Endothelial cell of umbilical vein (primary cell): ENCODE measurements around the gene PHC2. TPM values are rescaled to one million over a fixed set of nuclear protein-coding genes. Genes with fewer than 3 reads are reported as not detected.

Experiments used
- BruUV-seq: library from RNA; stranded (reverse); fragments of 400-500 nt; replicated peaks from 2 replicates; lab custom pipeline; 2021; lab: Mats Ljungman, UMichigan
- CTCF ChIA-PET: fragments of 300-600, 350-600 bp; sonication (Branson Sonifier 250); formaldehyde crosslinking; loops from one replicate; lab custom pipeline; 2021; ENCODE audit warnings: antibody characterized with exemption, inconsistent platforms; lab: Charles Lee
- POLR2A ChIA-PET: fragments of 300-600, 350-600 bp; sonication (Branson Sonifier 250); formaldehyde crosslinking; loops from one replicate; lab custom pipeline; 2021; ENCODE audit warnings: antibody characterized with exemption, inconsistent platforms; lab: Charles Lee
- DNase-seq: peaks from one replicate; pipeline ENCODE4 v3.0.0-alpha.2; 2011; ENCODE audit warnings: low read depth, low spot score
- FAIRE-seq: peaks from 2 replicates; lab custom pipeline; 2011; peaks lifted over from hg19 to GRCh38; lab: Jason Lieb, UNC
- H2AFZ ChIP-seq: 2 replicates; pipeline ENCODE4 v1.6.0; 2012; ENCODE audit warnings: low read depth, low read length, control low read depth, inconsistent platforms
- H3K27ac ChIP-seq: 2 replicates; pipeline ENCODE4 v1.5.1; 2011; ENCODE audit warnings: low read depth, mild to moderate bottlenecking, control low read depth, low read length, moderate library complexity; ENCODE audit not compliant: insufficient read depth
- H3K27me3 ChIP-seq, 2 experiments: 2 replicates each; pipeline versions ENCODE4 v1.6.0 to v1.6.1; 2011; ENCODE audit warnings: low read length in 2 of 2, mixed read lengths in 1 of 2; ENCODE audit not compliant: control insufficient read depth in 2 of 2, insufficient read depth in 2 of 2
- H3K36me3 ChIP-seq, 2 experiments: 2 replicates in 1 of 2; 3 replicates in 1 of 2; pipeline ENCODE4 v1.5.1; 2011; ENCODE audit warnings: low read length in 2 of 2, mild to moderate bottlenecking in 1 of 2, moderate library complexity in 1 of 2; ENCODE audit not compliant: control insufficient read depth in 2 of 2, insufficient read depth in 2 of 2; ENCODE audit errors: extremely low read depth in 1 of 2
- H3K4me1 ChIP-seq: 3 replicates; pipeline ENCODE4 v1.5.1; 2011; ENCODE audit warnings: mild to moderate bottlenecking, low read length; ENCODE audit not compliant: control insufficient read depth, insufficient read depth; ENCODE audit errors: extremely low read depth
- H3K4me2 ChIP-seq: 2 replicates; pipeline ENCODE4 v1.6.1; 2011; ENCODE audit warnings: low read length, control low read depth, mixed read lengths; ENCODE audit not compliant: insufficient read depth
- H3K4me3 ChIP-seq, 3 experiments: fragments of 200-600 bp in 1 of 3; sonication (generic), shearing (Covaris generic) in 1 of 3; replicated peaks in 1 of 3; 2 replicates each; pipeline ENCODE4 v1.5.1; 2011 to 2016; ENCODE audit warnings: control low read depth in 3 of 3, low read length in 3 of 3, mild to moderate bottlenecking in 2 of 3, inconsistent platforms in 1 of 3, low read depth in 1 of 3, moderate library complexity in 1 of 3; ENCODE audit not compliant: insufficient read depth in 1 of 3
- H3K79me2 ChIP-seq: 2 replicates; pipeline ENCODE4 v1.6.0; 2012; ENCODE audit warnings: low read length, inconsistent platforms; ENCODE audit not compliant: control insufficient read depth, insufficient read depth
- H3K9ac ChIP-seq: replicated peaks from 2 replicates; pipeline ENCODE3; 2011; ENCODE audit warnings: low read length, control low read depth; ENCODE audit not compliant: insufficient read depth; ENCODE audit errors: extremely low read depth
- H3K9me1 ChIP-seq: replicated peaks from 3 replicates; pipeline ENCODE4 v1.6.0; 2011; ENCODE audit warnings: mild to moderate bottlenecking, low read length; ENCODE audit not compliant: control insufficient read depth, insufficient read depth; ENCODE audit errors: extremely low read depth
- H3K9me3 ChIP-seq: replicated peaks from 2 replicates; pipeline ENCODE4 v1.5.1; 2012; ENCODE audit warnings: low read length, inconsistent platforms; ENCODE audit not compliant: control insufficient read depth, insufficient read depth
- H4K20me1 ChIP-seq: replicated peaks from 2 replicates; pipeline ENCODE3; 2011; ENCODE audit warnings: mild to moderate bottlenecking, low read length; ENCODE audit not compliant: control insufficient read depth, insufficient read depth; ENCODE audit errors: extremely low read depth
- CTCF ChIP-seq, 2 donors: IDR thresholded peaks; 1 replicate in 1 of 2; 2 replicates in 1 of 2; pipeline ENCODE4 v1.5.1; 2011; ENCODE audit warnings: low read length in 2 of 2, mild to moderate bottlenecking in 2 of 2, moderate library complexity in 2 of 2, control low read depth in 1 of 2, inconsistent platforms in 1 of 2, low read depth in 1 of 2; ENCODE audit not compliant: insufficient read depth in 1 of 2; ENCODE audit errors: extremely low read depth in 1 of 2
- EZH2 ChIP-seq: IDR thresholded peaks from 2 replicates; pipeline ENCODE4 v1.6.1; 2012; ENCODE audit warnings: borderline replicate concordance, low read depth, mild to moderate bottlenecking, moderate library complexity, low read length, inconsistent platforms; ENCODE audit not compliant: severe bottlenecking
- FOS ChIP-seq: IDR thresholded peaks from 2 replicates; pipeline ENCODE4 v1.6.1; 2011; ENCODE audit warnings: mild to moderate bottlenecking, low read length, moderate library complexity, borderline replicate concordance; ENCODE audit not compliant: insufficient read depth
- GATA2 ChIP-seq: IDR thresholded peaks from 2 replicates; pipeline ENCODE4 v1.7.0; 2011; ENCODE audit warnings: low read depth, mild to moderate bottlenecking, moderate library complexity, mixed read lengths, low read length; ENCODE audit not compliant: insufficient read length, insufficient read depth
- JUN ChIP-seq: IDR thresholded peaks from 2 replicates; pipeline ENCODE4 v1.6.1; 2011; ENCODE audit warnings: borderline replicate concordance, low read depth; ENCODE audit not compliant: insufficient read length, insufficient read depth
- MAX ChIP-seq: IDR thresholded peaks from 2 replicates; pipeline ENCODE4 v1.6.1; 2011; ENCODE audit not compliant: insufficient read depth, insufficient read length
- MYC ChIP-seq: IDR thresholded peaks from one replicate; pipeline ENCODE4 v1.6.1; 2011; ENCODE audit warnings: mild to moderate bottlenecking, low read depth, low read length
- POLR2A ChIP-seq: IDR thresholded peaks from 2 replicates; pipeline ENCODE4 v1.6.1; 2012; ENCODE audit warnings: low read depth, mild to moderate bottlenecking, control low read depth, low read length
- POLR2AphosphoS5 ChIP-seq: IDR thresholded peaks from 2 replicates; pipeline ENCODE4 v1.6.1; 2012; ENCODE audit warnings: low read depth, mild to moderate bottlenecking, control low read depth, low read length, moderate library complexity; ENCODE audit not compliant: insufficient read depth
- dilution Hi-C: fragments of 300-500 bp; cut with MboI; formaldehyde crosslinking; loops from one replicate; pipeline ENCODE4 v1.15.0; 2019; ENCODE audit warnings: low sequenced_read_pairs; ENCODE audit not compliant: extremely low pct_ligation_motif_present
- intact Hi-C: fragments of 100-400 bp; cut with micrococcal nuclease; formaldehyde crosslinking; loops from one replicate; pipeline ENCODE4 v1.10.0; 2022
- polyA plus RNA-seq, 4 experiments: library from polyadenylated mRNA; depleted of rRNA in 3 of 4; stranded (reverse) in 3 of 4; unstranded in 1 of 4; fragments of >200 nt; gene quantifications; 2 replicates each; pipeline versions ENCODE4 v1.2.1 to v1.2.3, GENCODE V29; 2011 to 2012; ENCODE audit warnings: missing spikeins in 1 of 4
- total RNA-seq: library from RNA; stranded (reverse); gene quantifications from 2 replicates; pipeline ENCODE4 v1.2.3, GENCODE V29; 2021

The PHC2 gene
- total and polyA plus RNA-seq, 2 donors (not counting 3 experiments of a cell fraction or from before 2014, with no cell fraction given), result 65.6 to 79.0 TPM

DNA sequence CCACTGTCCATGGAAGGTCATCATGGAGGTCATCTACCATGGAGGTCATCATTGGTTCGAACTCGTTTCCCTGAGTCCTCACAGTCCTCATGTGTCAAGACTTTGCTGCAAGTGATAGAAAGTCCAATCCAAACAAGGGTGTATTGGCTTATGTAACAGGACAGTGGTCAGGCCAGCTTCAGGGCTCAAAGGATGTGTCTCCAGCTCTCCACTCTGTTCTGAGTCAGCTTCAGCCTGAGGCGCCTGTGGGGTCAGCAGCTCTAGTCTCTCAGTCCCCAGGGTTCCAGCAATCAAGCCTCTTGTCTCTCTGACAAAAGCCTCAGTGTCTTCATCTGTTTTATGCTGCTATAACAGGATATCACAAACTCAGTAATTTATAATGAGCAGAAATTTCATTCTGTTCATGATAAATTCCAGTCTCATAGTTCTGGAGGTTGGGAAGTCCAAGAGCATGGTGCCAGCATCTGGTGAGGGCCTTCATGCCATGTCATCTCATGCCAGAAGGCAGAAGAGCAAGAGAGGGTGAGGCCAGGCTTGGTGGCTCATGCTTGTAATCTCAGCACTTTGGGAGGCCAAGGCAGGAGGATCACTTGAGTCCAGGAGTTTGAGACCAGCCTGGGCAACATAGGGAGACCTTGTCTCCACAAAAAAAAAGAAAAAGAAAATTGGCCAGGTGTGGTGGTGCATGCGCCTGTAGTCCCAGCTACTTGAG lies 129.5 kb downstream of the PHC2 start:
- H2AFZ ChIP-seq, result no peak overlapping the region
- no peaks in the 10 kb centered on the region for H3K9me3 ChIP-seq
- H3K4me3 ChIP-seq, result no peak overlapping the region
- ChIA-PET POLR2A (interaction anchor here (0.6 kb wide), 1 partner anchor 91 kb away, joined by 3 read pairs; no protein-coding TSS in a partner anchor), CTCF (no interaction called here)
- H4K20me1 ChIP-seq, result no peaks in the 10 kb centered on the region
- peaks cover 0 to 3% of the 10 kb centered on the region in 2 experiments for H3K27me3 ChIP-seq
- no peak overlapping the region for H3K4me2 ChIP-seq
- no TSS peak for BruUV-seq
- intact Hi-C loops, result no loop called here
- dilution Hi-C loops, result no loop called here
- H3K27ac ChIP-seq, result no peak overlapping the region
- H3K4me1 ChIP-seq, result no peaks in the 10 kb centered on the region
- TF ChIP-seq MAX (no peak), MYC (no peak), GATA2 (no peak), EZH2 (no peak), FOS (no peak), JUN (no peak), POLR2AphosphoS5 (no peak), POLR2A (no peak), CTCF (IDR thresholded peaks at IDR 0.05; ENCODE audit: extremely low read depth in 1 of 2, insufficient read depth in 1 of 2, low read depth in 1 of 2, low read length in 2 of 2) (no peak)
- H3K36me3 ChIP-seq, result peaks cover 0 to 5% of the 10 kb centered on the region in 2 experiments
- DNase-seq, result no peak
- no peak for FAIRE-seq
- no peaks in the 10 kb centered on the region for H3K79me2 ChIP-seq
- no peak overlapping the region for H3K9ac ChIP-seq
- H3K9me1 ChIP-seq, result no peaks in the 10 kb centered on the region
